HG03060 (cell line): ENCODE measurements around the gene AOC2.
"Not testable (repeated sequence)": the region's sequence is repeated elsewhere in the genome, so short reads cannot be mapped to it uniquely, and the experiment has no call there.

Source experiments
- ATAC-seq: cut with Tn5 transposase; IDR thresholded peaks from one replicate; pipeline ENCODE4 v1.9.1; 2021; ENCODE audit warnings: low read depth, moderate number of reproducible peaks; ENCODE audit not compliant: unreplicated experiment

Gene AOC2

GRCh38 chr17:42879596-42879985 lies 35.2 kb downstream of the AOC2 start:
- no peak for ATAC-seq

DNA sequence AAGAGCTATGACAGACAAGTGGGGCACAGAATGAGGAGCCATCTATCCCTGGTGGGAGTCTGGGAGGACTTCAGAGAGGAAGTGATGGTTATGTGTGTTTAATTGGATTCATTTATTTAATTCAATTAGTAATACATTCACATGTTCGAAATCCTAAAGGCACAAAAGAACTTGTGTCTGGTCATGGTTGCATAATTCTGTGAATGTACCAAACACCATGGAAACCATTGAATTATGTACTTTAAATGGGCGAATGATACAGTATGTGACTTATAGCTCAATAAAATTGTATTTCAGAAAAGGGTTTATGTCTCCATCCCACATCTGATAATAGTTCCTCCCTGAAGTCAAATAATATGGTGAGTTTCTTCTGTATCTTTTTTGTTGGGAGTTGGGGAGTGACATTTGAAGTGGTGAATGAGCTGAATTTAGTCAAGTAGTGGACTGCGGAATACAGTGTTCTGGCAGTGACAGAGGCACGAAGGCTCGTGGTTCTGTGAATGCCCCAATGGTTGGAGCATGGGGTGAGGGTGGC lies 36.5 kb downstream of the AOC2 start:
- no peak for ATAC-seq

GRCh38 chr17:42881706-42882105 lies 37.3 kb downstream of the AOC2 start:
- ATAC-seq, result not testable (repeated sequence)

- no peak for ATAC-seq
Observed at GRCh38 chr17:42882166-42882565, 37.8 kb downstream of the AOC2 start.

- ATAC-seq, result no peak
Observed at GRCh38 chr17:42883802-42884558, 39.6 kb downstream of the AOC2 start.

DNA sequence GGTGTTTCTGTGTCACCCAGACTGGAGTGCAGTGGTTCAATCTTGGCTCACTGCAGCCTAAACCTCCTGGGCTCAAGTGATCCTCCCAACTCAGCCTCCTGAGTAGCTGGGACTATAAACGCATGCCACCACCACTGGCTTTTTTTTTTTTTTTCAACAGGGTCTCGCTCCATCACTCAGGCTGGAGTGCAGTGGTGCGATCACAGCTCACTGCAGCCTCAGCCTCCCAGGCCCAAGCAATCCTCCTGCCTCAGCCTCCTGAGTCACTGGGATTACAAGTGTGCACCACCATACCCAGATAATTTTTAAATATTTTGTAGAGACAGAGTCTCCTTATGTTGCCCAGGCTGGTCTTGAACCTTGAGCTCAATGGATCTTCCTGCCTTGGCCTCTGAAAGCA lies 41.4 kb downstream of the AOC2 start:
- not testable (repeated sequence) for ATAC-seq

DNA sequence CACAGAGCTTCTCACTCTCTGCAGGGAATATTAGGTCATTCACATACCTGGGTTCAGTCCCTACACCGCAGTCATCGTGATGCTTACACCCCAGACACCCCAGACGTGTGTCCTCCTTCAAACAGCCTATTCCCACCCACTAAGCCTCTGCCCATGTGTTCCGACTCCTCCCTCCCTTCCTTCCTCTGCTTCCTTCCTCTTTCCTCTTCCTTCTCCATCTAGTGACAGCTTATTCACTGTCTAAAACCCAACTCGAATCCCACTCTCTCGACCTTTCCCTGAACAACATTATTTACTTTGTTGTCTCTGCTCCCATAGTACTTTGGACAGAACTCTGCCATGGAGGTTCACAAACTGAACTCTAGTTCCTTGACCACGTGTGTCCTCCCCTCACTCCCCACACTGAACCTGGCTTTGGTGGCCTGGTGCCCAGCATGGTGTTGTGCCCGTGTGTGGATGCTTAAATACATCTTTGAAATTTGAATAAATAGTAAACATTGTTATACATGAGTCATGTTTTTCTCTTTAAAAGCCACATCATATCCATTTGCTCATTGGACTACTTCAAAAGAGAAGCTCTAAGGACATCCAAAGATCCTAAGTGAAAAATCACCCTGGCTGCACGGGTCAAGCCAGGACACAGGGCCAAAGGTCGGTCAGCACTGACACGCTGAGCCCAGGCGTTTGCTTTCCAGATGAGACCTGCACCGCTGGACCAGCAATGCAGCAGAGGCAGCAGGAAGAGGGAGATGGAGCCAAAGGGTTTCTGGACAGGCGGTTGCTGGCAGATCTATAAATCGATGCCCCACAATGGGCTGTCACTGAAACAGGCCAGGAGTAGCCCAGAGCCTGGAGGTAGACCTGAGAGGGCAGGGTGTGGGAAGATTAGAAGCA lies 42.1 kb downstream of the AOC2 start:
- no peak for ATAC-seq

DNA sequence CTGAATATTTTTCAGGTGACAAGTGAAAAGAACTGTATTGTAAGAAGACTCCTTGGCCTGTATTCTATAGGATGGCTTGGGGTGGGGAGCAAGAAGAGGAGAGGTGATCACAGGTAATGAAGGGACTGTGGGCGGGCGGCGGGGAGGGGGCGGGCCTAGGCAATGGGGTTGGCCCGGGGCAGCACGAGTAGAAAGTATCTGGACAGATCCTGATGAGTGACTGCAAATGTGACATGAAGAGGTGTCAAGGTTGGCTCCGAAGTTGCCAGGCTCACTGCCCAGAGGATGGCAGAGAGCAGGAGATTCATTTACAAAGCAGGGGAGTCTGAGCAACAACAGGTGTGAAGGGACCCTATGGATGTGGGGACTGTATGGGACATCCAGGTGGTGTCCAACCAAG lies 45.4 kb downstream of the AOC2 start:
- no peak for ATAC-seq

DNA sequence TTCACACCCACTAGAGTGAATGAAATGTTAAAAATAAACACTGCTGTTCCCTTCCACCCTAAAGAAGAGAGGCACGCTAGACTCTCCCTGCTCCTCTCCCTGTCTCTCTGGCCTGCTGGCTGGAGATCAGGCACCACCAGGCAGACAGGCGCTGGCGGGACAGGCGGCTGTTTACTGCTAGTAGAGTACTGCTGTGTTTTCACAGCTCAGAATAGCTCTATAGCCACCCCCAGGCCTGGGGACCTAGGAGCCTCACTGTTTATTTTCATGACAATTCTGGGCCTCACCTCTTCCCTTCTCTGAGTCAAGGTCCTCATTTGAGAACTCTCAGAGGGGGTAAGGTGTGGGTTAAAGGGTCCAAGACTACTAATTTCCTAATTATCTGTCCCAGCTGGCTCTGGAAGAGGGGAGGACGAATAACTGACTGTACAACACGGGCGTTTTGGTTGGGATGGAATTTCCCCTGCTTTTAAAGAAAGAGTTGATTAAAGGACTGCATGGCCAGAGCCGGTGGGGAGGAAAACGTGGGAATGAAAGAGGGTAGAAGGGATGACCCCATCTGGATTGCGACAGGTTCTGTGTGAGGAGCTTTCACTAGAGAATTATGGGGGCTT lies 47.3 kb downstream of the AOC2 start:
- ATAC-seq, result no peak

DNA sequence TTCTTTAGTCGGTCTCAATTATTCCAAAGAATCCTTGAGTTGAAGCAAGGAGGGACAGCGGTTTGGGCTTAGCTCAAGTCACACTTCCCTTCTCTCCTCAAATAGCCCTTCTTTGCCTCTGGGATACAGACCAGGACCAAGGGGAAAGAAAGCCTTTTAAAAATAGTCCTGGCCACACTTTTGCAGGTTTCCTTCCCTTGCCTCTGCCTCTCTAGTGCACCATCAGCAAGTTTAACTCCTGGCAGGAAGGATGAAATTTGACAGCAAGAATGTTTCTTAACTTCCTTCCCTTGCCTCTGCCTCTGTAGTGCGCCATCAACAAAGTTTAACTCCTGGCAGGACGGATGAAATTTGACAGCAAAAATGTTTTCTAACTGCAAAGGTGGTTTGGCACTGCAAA lies 49.0 kb downstream of the AOC2 start:
- ATAC-seq, result no peak

DNA sequence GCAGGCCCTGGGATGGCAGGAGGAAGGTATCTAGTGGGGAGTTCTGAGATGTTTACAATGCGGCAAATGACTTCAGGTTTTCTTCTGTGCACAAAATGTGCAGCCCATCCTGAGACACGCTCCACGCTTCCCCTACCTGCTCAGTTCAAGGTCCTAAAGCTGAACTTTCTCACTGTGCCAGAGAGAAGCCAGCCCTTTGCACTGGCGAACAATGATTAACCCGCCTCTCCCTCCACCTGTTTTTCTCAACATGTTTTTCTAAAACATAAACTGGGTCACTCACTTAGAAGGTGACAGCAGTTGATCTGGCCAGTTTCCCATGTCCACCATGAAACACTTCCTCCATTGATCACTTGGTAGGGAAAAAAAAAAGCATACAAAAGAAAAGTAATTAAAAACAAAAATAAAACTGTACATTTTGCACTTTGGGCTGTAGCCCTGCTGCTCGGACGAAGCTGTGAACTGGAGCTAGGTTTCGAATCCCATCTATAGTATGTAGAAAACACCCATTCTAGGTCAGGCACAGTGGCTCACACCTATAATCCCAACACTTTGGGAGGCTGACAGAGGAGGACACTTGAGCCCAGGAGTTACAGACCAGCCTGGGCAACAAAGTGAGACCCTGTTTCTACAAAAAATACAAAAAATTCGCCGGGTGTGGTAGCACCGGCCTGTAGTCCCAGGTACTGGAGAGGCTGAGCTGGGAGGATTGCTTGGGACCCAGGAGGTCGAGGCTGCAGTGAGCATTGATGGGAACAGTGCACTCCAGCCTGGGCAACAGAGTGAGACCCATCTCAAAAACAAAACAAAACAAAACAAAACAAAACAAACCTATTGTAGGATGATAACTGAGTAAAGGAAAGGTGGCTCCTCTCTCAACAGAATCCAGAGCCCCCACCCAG lies 50.2 kb downstream of the AOC2 start:
- no peak for ATAC-seq

GRCh38 chr17:42895185-42895555 lies 50.8 kb downstream of the AOC2 start:
- no peak for ATAC-seq

GRCh38 chr17:42898147-42898811 lies 53.9 kb downstream of the AOC2 start:
- no peak for ATAC-seq

GRCh38 chr17:42899981-42900380 lies 55.6 kb downstream of the AOC2 start:
- not testable (repeated sequence) for ATAC-seq
